ENCODE results near the gene DIS3L2.
"Not testable (repeated sequence)": the region's sequence is repeated elsewhere in the genome, so short reads cannot be mapped to it uniquely, and the experiment has no call there.

DIS3L2 gene

GRCh38 chr2:232328032-232328422 lies 366.5 kb downstream of the DIS3L2 start:
- DNase-seq, result no peak

GRCh38 chr2:232328516-232329460 lies 367.3 kb downstream of the DIS3L2 start:
- DNase-seq, result no peak

GRCh38 chr2:232329716-232330067 lies 368.2 kb downstream of the DIS3L2 start:
- DNase-seq, result no peak

GRCh38 chr2:232330068-232330999 lies 368.8 kb downstream of the DIS3L2 start:
- no peak for DNase-seq

- not testable (repeated sequence) for DNase-seq
These were observed 369.5 kb downstream of the DIS3L2 start for GRCh38 chr2:232331061-232331460.

- DNase-seq, result not testable (repeated sequence)
These were observed 370.1 kb downstream of the DIS3L2 start for GRCh38 chr2:232331641-232332040.

- DNase-seq, result not testable (repeated sequence)
These were observed 370.9 kb downstream of the DIS3L2 start for GRCh38 chr2:232332244-232332939.

GRCh38 chr2:232332940-232333259 lies 371.4 kb downstream of the DIS3L2 start:
- DNase-seq, result no peak

- no peak for DNase-seq
These were observed 372.0 kb downstream of the DIS3L2 start for GRCh38 chr2:232333361-232334135.

- not testable (repeated sequence) for DNase-seq
These were observed 372.8 kb downstream of the DIS3L2 start for GRCh38 chr2:232334136-232334884.

- not testable (repeated sequence) for DNase-seq
These were observed 373.3 kb downstream of the DIS3L2 start for GRCh38 chr2:232334885-232335205.

GRCh38 chr2:232335206-232335858 lies 373.8 kb downstream of the DIS3L2 start:
- DNase-seq, result not testable (repeated sequence)

GRCh38 chr2:232335859-232336215 lies 374.3 kb downstream of the DIS3L2 start:
- DNase-seq, result no peak

- DNase-seq, result no peak
These were observed 374.8 kb downstream of the DIS3L2 start for GRCh38 chr2:232336241-232336736.

- no peak for DNase-seq
These were observed 375.6 kb downstream of the DIS3L2 start for GRCh38 chr2:232336981-232337720.

- DNase-seq, result not testable (repeated sequence)
These were observed 376.7 kb downstream of the DIS3L2 start for GRCh38 chr2:232338094-232338758.

GRCh38 chr2:232338759-232339106 lies 377.2 kb downstream of the DIS3L2 start:
- DNase-seq, result no peak

GRCh38 chr2:232339121-232340081 lies 377.9 kb downstream of the DIS3L2 start:
- DNase-seq, result no peak
